Motor neuron (in vitro differentiated cells): ENCODE data around the gene OPN1LW. TPM values are rescaled to one million over a fixed set of nuclear protein-coding genes. Genes with fewer than 3 reads are reported as not detected.
"Not testable (repeated sequence)": the region's sequence is repeated elsewhere in the genome, so short reads cannot be mapped to it uniquely, and the experiment has no call there.

ENCODE experiments used
- ATAC-seq, 8 experiments: fragments of 200-7000 bp; cut with Tn5 transposase; replicated peaks in 6 of 8; 2 replicates each; pipeline ENCODE4 v1.8.0; 2021; ENCODE audit warnings: mild to moderate bottlenecking in 8 of 8, moderate library complexity in 8 of 8
- H3K27ac ChIP-seq, 2 donors: fragments of 250-450 bp; sonication (Bioruptor Pico); 2 replicates each; pipeline ENCODE4 v1.9.0; 2021; ENCODE audit warnings: antibody characterized with exemption in 2 of 2, mild to moderate bottlenecking in 2 of 2, moderate library complexity in 1 of 2
- H3K4me1 ChIP-seq, 2 donors: fragments of 250-450 bp; sonication (Bioruptor Pico); replicated peaks in 1 of 2; 2 replicates each; pipeline ENCODE4 v1.6.1; 2021; ENCODE audit warnings: antibody characterized with exemption in 2 of 2, mild to moderate bottlenecking in 2 of 2, moderate library complexity in 1 of 2
- H3K4me3 ChIP-seq, 5 donors: fragments of 250-450 bp; sonication (Bioruptor Pico); 2 replicates each; pipeline ENCODE4 v1.9.0; 2021; ENCODE audit warnings: antibody characterized with exemption in 5 of 5, mild to moderate bottlenecking in 5 of 5, moderate library complexity in 4 of 5
- WGBS, 10 experiments: fragments of 450-650 bp; shearing (Covaris generic); methylation state at CpG; one replicate each; pipeline ENCODE4 v1.0.0; 2022; 5-methylcytosine and 5-hydroxymethylcytosine counted together
- in situ Hi-C, 9 experiments: fragments of 400-800 bp; cut with MboI; loops; one replicate each; pipeline ENCODE4 v1.15.0; 2021; ENCODE audit warnings: low sequenced_read_pairs in 9 of 9, low pct_unique_long_range_greater_than_20kb in 2 of 9; ENCODE audit not compliant: unreplicated experiment in 9 of 9
- total RNA-seq, 8 experiments: library from RNA; unstranded; fragments of 300-600 nt; gene quantifications; 2 replicates each; pipeline versions ENCODE4 v1.2.3 to v1.2.4, GENCODE V29; 2022

Gene OPN1LW
- total RNA-seq, 8 experiments from 2014 or later, result not detected

- no CpG with 5 or more reads among the region's 8 CpGs for whole genome bisulfite sequencing, 10 experiments
- in situ Hi-C loops, ATAC-seq, H3K27ac ChIP-seq, H3K4me3 ChIP-seq, H3K4me1 ChIP-seq: not testable (repeated sequence)
Measured at GRCh38 chrX:154192846-154193245, 48.8 kb downstream of the OPN1LW start.

- ATAC-seq, H3K4me3 ChIP-seq, H3K4me1 ChIP-seq, H3K27ac ChIP-seq, in situ Hi-C loops: not testable (repeated sequence)
- WGBS, 10 experiments, result no CpG with 5 or more reads among the region's 2 CpGs
Measured at GRCh38 chrX:154194316-154194715, 50.3 kb downstream of the OPN1LW start.

GRCh38 chrX:154196466-154196865 lies 52.4 kb downstream of the OPN1LW start:
- ATAC-seq, H3K4me3 ChIP-seq, H3K4me1 ChIP-seq, H3K27ac ChIP-seq, in situ Hi-C loops: not testable (repeated sequence)
- WGBS, 10 experiments, result no CpG with 5 or more reads among the region's 15 CpGs

Other genes with a start within 250 kb of the OPN1LW start
- 1 to 10 TPM in 1 of 8 experiments, under 1 TPM in 4, not detected in 3; 0.11 to 1.4 (median 0.19) TPM for gene AVPR2, start 239.6 kb upstream of the OPN1LW start, total RNA-seq
- gene ARHGAP4, start 218.0 kb upstream of the OPN1LW start, total RNA-seq, result 10 to 100 TPM in 1 of 8 experiments, 1 to 10 TPM in 6, not detected in 1; 1.6 to 21.7 (median 2.9) TPM
- gene NAA10, start 209.2 kb upstream of the OPN1LW start, total RNA-seq, result 100 to 1,000 TPM in 2 of 8 experiments, 10 to 100 TPM in 6; 48.3 to 121 (median 71.4) TPM
- 10 to 100 TPM in 5 of 8 experiments, 1 to 10 TPM in 3; 5.3 to 46.7 (median 10.6) TPM for gene RENBP, start 199.6 kb upstream of the OPN1LW start, total RNA-seq
- 10 to 100 TPM; 11.8 to 52.2 (median 21.4) TPM for gene HCFC1, start 172.4 kb upstream of the OPN1LW start, total RNA-seq
- 1 to 10 TPM; 2.7 to 9.5 (median 4.7) TPM for gene TMEM187, start 171.5 kb upstream of the OPN1LW start, total RNA-seq
- 10 to 100 TPM in 7 of 8 experiments, 1 to 10 TPM in 1; 2.7 to 52.9 (median 21.7) TPM for gene IRAK1, start 124.3 kb upstream of the OPN1LW start, total RNA-seq
- gene MECP2, start 46.5 kb upstream of the OPN1LW start, total RNA-seq, result 10 to 100 TPM; 23.2 to 65.0 (median 25.3) TPM
- gene OPN1MW, start 38.4 kb downstream of the OPN1LW start, total RNA-seq, result not detected
- not detected for gene OPN1MW2, start 75.5 kb downstream of the OPN1LW start, total RNA-seq
- under 1 TPM in 4 of 8 experiments, not detected in 4; 0.09 to 0.31 (median 0.21) TPM for gene OPN1MW3, start 113.3 kb downstream of the OPN1LW start, total RNA-seq
- gene TEX28, start 150.9 kb downstream of the OPN1LW start, total RNA-seq, result not detected
- gene TKTL1, start 151.6 kb downstream of the OPN1LW start, total RNA-seq, result 10 to 100 TPM in 1 of 8 experiments, 1 to 10 TPM in 4, not detected in 3; 1.2 to 13.5 (median 7.5) TPM
- 100 to 1,000 TPM; 108 to 602 (median 190) TPM for gene FLNA, start 230.4 kb downstream of the OPN1LW start, total RNA-seq
- gene EMD, start 235.1 kb downstream of the OPN1LW start, total RNA-seq, result 10 to 100 TPM; 31.6 to 96.1 (median 64.8) TPM